Body of pancreas (tissue), 4 donors: ENCODE data around the gene MYZAP. TPM values are rescaled to one million over a fixed set of nuclear protein-coding genes. Genes with fewer than 3 reads are reported as not detected.

Experiments
- ATAC-seq: fragments of 150-250 bp; one replicate; pipeline ENCODE4 v1.9.1; 2016
- DNase-seq, 4 donors: peaks; one replicate each; pipeline ENCODE4 v3.0.0-alpha.2; 2019
- H3K27ac ChIP-seq, 4 donors: fragments of 200-600 bp; sonication (generic); 1 replicate in 3 of 4; 2 replicates in 1 of 4; pipeline versions ENCODE4 v1.5.1 to v1.6.1; 2016 to 2019; ENCODE audit warnings: mild to moderate bottlenecking in 1 of 4, mixed read lengths in 1 of 4, moderate library complexity in 1 of 4
- H3K27me3 ChIP-seq, 2 donors: fragments of 200-600 bp; sonication (generic); one replicate each; pipeline ENCODE4 v1.6.0; 2016; ENCODE audit warnings: mild to moderate bottlenecking in 1 of 2
- H3K36me3 ChIP-seq, 2 donors: fragments of 200-600 bp; sonication (generic); replicated peaks in 1 of 2; 2 replicates each; pipeline ENCODE4 v1.5.1; 2016; ENCODE audit warnings: low read depth in 2 of 2; ENCODE audit not compliant: insufficient read depth in 1 of 2
- H3K4me1 ChIP-seq: fragments of 200-600 bp; sonication (generic); one replicate; pipeline ENCODE4 v1.6.0; 2016
- H3K4me3 ChIP-seq, 2 donors: fragments of 200-600 bp; sonication (generic); 1 replicate in 1 of 2; 2 replicates in 1 of 2; pipeline ENCODE4 v1.5.1; 2016 to 2019
- H3K9me3 ChIP-seq, 3 donors: fragments of 200-600 bp; sonication (generic); 1 replicate in 2 of 3; 2 replicates in 1 of 3; pipeline ENCODE4 v1.5.1; 2016
- CTCF ChIP-seq, 7 experiments: fragments of 450-650 bp in 4 of 7; fragments of 200-600 bp in 3 of 7; sonication (generic) in 3 of 7; IDR thresholded peaks; one replicate each; pipeline ENCODE4 v1.5.1; 2016 to 2019; ENCODE audit warnings: antibody characterized with exemption in 7 of 7
- POLR2A ChIP-seq, 3 donors: fragments of 450-650 bp; IDR thresholded peaks; one replicate each; pipeline ENCODE4 v1.6.1; 2016; ENCODE audit warnings: antibody characterized with exemption in 3 of 3, mild to moderate bottlenecking in 2 of 3
- WGBS, 2 donors: methylation state at CpG; one replicate each; pipeline ENCODE4 v1.1.5; 2017; 5-methylcytosine and 5-hydroxymethylcytosine counted together
- intact Hi-C: fragments of 100-400 bp; cut with DNase I; formaldehyde crosslinking; loops from one replicate; pipeline ENCODE4 v1.15.1; 2023
- total RNA-seq, 2 donors: library from RNA; depleted of rRNA; stranded (reverse); fragments of >200 nt; gene quantifications; one replicate each; pipeline ENCODE4 v1.1.0, GENCODE V29; 2016

The MYZAP gene
- total RNA-seq, 2 donors from 2014 or later, result 10.9 to 16.3 TPM

- H3K4me3 ChIP-seq, result no peak overlapping the region
- no peak for TF ChIP-seq CTCF (IDR thresholded peaks at IDR 0.05)
- TF ChIP-seq POLR2A (IDR thresholded peaks at IDR 0.05), result no peak
- DNase-seq (no peak), ATAC-seq (no peak)
- 79 to 88% methylated on average over 4 of the region's 4 CpGs for WGBS, 2 donors
- H3K9me3 ChIP-seq, result no peaks in the 10 kb centered on the region
- H3K27me3 ChIP-seq, result no peaks in the 10 kb centered on the region
- H3K27ac ChIP-seq, result no peak overlapping the region
- intact Hi-C loops, result no loop called here
- no peaks in the 10 kb centered on the region for H3K36me3 ChIP-seq
- H3K4me1 ChIP-seq, result no peaks in the 10 kb centered on the region
Measured at GRCh38 chr15:57698991-57699390, 107.3 kb downstream of the MYZAP start.

GRCh38 chr15:57703387-57703786 is 111.7 kb downstream of the MYZAP start:
- ATAC-seq (no peak), DNase-seq (no peak)
- no peak overlapping the region for H3K27ac ChIP-seq
- H3K36me3 ChIP-seq, result no peaks in the 10 kb centered on the region
- 29 to 35% methylated on average over 2 of the region's 2 CpGs for WGBS, 2 donors
- intact Hi-C loops, result no loop called here
- no peaks in the 10 kb centered on the region for H3K27me3 ChIP-seq
- peaks cover 17% of the 10 kb centered on the region for H3K4me1 ChIP-seq
- H3K4me3 ChIP-seq, result no peak overlapping the region
- no peaks in the 10 kb centered on the region for H3K9me3 ChIP-seq
- no peak for TF ChIP-seq POLR2A (IDR thresholded peaks at IDR 0.05)
- no peak for TF ChIP-seq CTCF (IDR thresholded peaks at IDR 0.05)

GRCh38 chr15:57704441-57704840 is 112.7 kb downstream of the MYZAP start:
- intact Hi-C loops, result no loop called here
- no peak overlapping the region for H3K27ac ChIP-seq
- no peaks in the 10 kb centered on the region for H3K27me3 ChIP-seq
- 77% methylated on average over 3 of the region's 3 CpGs for WGBS, 2 donors
- H3K9me3 ChIP-seq, result no peaks in the 10 kb centered on the region
- peaks cover 27% of the 10 kb centered on the region for H3K4me1 ChIP-seq
- H3K4me3 ChIP-seq, result no peak overlapping the region
- H3K36me3 ChIP-seq, result no peaks in the 10 kb centered on the region
- ATAC-seq (no peak), DNase-seq (no peak)
- TF ChIP-seq CTCF (IDR thresholded peaks at IDR 0.05), result no peak
- no peak for TF ChIP-seq POLR2A (IDR thresholded peaks at IDR 0.05)

GRCh38 chr15:57705746-57706404 is 114.2 kb downstream of the MYZAP start:
- H3K27ac ChIP-seq, result peak overlapping the region; percentile 76 to 94 (median 91)
- TF ChIP-seq POLR2A (IDR thresholded peaks at IDR 0.05) (no peak), CTCF (IDR thresholded peaks at IDR 0.05) (no peak)
- peak overlapping the region in 1 of 2 donors; percentile 95 for H3K4me3 ChIP-seq
- intact Hi-C loops, result no loop called here
- peaks cover 35% of the 10 kb centered on the region for H3K4me1 ChIP-seq
- no peaks in the 10 kb centered on the region for H3K27me3 ChIP-seq
- DNase-seq (no peak), ATAC-seq (no peak)
- 73 to 75% methylated on average over 12 of the region's 12 CpGs for WGBS, 2 donors
- no peaks in the 10 kb centered on the region for H3K36me3 ChIP-seq
- no peaks in the 10 kb centered on the region for H3K9me3 ChIP-seq
